NCI-H2227 treated with DMSO at 0.1 percent for 48 hours (cell line): ENCODE data around the gene SEC31A.
"Not testable (repeated sequence)": the region's sequence is repeated elsewhere in the genome, so short reads cannot be mapped to it uniquely, and the experiment has no call there.

Experiments
- DNase-seq: peaks from one replicate; lab custom pipeline; 2025; lab: John Stamatoyannopoulos, UW

SEC31A gene

DNA sequence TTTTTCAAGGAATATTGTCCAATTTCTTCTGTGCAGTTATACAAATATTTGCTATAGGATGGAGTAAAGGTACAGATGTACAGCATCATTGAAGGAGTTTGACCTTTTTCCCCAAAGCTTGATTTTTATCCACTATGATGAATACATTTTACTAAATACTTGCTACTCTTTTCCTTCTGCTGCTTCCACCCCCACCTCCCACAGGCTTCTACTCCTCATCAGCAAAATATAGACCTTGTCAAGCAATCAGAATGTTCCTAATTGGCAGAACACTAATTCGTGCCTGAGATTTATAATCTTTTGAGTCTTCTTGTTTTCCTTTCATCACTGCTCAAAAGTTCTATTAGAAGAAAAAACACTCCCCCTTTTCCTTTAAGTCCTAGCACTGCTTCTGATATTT lies 5.8 kb upstream of the SEC31A start:
- DNase-seq, result no peak

DNA sequence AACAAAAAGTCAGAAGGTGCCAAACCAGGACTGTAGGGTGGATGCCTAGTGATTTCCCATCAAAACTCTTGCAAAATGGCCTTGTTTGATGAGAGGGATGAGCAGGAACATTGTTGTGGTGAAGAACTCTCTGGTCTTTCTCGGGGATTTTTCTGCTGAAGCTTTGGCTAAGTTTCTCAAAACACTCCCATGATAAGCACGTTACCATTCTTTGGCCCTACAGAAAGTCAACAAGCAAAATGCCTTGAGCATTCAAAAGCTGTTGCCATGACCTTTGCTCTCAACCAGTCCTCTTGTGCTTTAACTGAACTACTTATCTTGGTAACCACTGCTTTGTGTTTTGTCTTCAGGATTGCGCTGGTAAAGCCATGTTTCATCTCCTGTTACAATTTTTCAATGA lies 3.0 kb upstream of the SEC31A start:
- no peak for DNase-seq

DNA sequence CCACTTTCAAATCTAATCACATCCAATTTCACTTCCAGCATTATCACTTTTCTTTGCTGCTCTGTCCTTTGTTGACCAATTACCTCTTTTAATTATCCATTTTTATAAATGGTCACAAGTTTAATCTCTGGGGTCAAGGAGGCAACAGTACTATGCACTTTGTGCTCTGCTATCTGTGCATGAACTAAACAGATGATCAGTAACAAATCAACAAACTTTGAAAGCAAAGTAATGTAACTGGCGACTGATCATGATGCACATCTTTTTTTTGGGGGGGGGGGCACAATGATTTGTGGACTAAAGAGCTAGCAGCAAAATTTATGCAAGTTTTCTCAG lies 1.5 kb upstream of the SEC31A start:
- DNase-seq, result no peak

DNA sequence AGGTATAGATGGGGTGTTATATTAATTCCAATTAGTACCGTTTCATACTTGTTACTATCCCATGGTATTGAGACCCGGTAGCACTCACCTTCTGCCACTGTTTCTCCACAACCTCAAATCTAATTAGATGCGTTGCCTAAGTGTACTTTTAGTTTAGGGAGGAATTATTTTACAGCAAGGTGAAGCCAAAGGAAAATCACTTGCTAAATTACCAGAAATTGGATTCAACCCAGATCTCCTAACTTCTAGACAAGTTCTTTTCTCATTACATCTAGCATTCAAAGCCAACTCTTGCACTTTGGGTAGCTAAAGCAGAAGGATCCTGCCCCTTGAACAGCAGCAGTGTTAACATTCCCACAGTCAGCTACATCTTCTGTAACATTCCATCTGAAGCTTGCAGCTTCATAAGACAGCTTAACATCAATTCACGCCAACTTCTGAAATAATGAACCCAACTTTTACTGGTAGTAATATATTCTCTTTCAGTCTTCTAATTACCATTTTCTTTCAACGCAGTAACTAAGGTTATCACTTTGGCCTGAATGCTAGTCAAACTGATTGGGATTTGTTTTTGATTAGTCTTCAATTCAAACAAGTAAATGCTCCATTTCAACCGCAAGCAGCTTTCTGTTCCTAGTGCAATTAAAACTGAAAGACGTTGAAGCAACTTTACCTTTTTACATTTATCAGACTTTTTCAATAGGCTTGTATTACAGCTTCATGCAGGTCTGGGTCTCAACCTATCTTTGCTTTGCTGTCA lies 934 bp upstream of the SEC31A start:
- DNase-seq, result no peak

DNA sequence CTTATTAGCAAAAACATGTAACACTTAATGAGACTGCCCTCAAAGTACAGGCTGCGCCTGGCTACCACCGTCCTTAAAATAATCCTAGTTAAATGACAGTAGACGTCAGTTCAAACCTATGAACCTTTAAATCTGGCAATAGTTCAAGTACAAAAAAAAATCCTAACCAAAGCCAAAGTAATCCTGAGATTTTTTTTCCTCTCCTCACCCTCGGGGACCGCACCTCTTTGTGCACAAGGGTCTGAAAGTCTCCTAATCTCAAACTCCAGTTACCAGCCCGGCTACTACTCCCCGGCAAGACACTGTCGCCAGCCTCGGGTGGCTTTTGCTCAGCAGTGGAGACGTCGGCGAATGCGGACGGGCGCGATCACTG lies 439 bp downstream of the SEC31A start:
- DNase-seq, result no peak

DNA sequence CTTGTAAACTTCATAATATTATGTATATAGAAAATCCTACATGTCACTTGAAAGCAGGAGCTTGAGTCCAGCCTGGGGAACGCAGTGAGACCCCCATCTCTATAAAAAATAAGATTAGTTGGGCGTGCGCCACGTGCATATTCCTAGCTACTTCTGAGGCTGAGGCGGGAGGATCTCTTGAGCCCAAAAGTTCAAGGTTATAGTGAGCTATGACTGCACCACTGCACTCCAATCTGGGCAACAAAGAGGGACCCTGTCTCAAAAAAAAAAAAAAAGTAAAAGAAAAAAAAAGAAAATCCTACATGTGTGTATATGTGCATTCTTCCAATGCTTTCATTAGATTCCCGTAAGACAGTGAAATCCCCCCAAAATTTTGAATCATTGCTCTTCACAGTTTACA lies 1.7 kb downstream of the SEC31A start:
- DNase-seq, result no peak

DNA sequence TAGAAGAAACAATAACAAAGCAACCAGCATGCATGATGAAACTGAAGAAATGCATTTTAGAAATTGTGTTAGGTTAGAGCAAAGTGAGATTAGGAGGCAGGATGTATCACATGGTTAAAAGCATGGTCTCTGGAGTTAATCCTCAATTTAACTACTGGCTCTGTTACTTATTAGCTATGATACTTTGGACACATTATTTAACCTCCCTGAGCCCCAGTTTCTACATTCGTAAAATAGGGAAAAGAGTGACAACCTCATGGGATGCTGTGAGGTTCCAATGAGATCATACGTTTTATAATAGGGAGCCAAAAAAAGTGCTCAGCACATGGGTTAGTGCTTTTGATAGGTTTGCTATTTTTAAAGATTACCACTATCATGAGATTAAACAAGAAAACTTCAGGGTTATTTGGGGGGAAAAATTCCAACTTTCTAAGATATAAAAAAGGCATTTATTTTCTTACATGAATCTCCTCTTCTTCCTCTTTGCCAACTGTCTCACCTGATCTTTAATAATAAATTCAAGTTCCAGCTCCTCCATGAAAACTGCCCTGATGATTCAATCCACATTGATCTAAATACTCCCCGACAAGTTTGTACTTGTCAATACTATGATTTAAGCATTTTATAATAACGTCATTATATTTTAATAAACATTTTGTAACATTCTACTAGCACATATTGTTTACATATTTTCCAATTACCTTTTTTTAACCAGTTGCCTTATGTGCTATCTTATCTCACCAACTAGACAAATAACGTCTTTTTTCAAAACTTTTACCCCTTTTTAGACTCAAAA lies 4.6 kb downstream of the SEC31A start:
- DNase-seq, result no peak

DNA sequence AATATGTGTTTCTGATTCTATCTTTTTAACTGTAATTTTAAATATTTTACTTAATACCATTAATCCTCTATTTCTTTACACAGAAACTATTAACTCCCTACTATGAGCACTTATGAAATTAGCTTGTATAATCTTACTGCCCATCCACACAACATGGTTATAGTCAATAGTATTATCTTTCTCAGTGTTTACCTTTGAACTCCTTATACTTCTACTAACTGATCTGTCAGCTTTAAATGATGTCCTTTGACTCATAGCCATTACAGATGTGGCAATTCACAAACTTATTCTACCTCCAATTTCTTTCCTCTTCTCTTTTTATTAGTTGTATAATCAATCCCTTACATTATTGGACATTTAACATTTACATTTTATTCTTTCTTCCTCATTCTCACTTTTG lies 5.5 kb downstream of the SEC31A start:
- DNase-seq, result no peak

DNA sequence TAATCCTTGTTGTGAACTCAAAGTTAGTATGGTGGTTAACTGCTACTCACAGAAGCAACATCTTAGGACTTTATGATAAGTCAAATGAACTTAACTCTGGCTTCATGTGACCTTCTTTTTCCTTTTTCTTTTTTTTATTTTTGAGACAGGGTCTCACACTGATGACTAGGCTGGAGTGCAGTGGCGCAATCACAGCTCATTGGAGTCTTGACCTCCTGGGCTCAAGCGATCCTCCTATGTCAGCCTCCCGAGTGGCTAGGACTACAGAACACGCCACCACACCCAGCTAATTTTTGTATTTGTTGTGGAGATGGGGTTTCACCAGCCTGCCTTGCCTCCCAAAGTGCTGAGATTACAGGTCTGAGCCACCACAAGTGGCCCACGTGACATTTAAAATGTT lies 22.4 kb downstream of the SEC31A start:
- DNase-seq, result no peak

DNA sequence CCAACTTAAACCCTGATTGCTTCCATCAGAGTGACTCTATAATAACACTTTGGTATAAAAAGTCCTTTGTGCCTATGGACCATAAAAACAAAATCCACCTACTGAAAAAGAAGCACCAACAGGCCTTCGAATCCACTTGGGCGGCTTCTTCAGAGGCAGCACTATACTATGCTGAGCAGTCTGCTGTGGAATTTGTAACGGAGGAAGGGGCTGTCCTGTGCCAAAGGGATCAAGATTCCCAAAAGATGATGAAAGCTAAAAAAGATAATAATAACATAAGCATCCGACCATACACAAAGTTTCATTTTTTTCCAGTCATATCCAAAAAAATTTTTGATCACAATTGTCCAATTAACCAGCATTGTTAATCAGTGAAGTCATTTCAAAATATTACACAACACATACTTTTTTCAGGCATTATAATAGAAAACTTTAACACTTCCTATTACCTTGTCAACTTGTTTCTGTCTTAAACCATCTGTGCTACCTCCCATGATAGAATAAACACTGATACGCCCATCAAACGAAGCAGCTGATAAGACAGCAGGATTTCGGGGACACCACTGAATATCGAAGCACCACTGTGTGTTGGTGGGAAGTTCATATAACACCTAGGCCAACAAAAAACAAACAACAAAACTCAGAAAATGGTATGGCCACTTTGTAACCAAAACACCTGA lies 24.1 kb downstream of the SEC31A start:
- DNase-seq, result no peak

DNA sequence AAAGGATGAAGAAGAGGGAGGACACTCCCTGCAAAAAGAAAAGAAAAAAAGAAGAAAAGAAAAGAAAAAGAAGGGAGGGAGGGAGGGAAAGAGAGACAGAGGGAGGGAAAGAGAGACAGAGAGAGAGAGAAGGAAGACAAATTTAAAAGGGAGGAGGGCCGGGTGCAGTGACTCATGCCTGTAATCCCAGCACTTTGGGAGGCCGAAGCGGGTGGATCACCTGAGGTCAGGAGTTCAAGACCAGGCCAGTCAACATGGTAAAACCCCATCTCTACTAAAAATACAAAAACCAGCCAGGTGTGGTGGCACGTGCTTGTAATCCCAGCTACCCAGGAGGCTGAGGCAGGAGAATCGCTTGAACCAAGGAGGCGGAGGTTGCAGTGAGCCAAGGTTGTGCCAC lies 24.9 kb downstream of the SEC31A start:
- DNase-seq, result not testable (repeated sequence)

DNA sequence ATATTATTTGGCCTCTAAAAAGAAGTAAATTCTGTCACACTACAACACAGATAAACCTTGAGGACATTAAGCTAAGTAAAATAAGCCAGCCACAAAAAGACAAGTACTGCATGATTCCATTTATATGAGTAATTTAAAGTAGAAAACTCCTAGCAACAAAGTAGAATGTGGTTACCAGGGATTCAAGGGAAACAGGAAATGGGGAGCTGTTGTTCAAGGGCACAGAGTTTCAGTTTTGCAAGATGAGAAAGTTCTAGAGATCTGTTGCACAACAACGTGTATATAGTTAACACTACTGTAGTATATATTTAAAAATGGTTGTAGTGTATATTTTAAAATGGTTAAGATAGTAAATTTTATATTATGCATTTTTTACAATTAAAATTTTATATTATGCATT lies 25.4 kb downstream of the SEC31A start:
- DNase-seq, result no peak

DNA sequence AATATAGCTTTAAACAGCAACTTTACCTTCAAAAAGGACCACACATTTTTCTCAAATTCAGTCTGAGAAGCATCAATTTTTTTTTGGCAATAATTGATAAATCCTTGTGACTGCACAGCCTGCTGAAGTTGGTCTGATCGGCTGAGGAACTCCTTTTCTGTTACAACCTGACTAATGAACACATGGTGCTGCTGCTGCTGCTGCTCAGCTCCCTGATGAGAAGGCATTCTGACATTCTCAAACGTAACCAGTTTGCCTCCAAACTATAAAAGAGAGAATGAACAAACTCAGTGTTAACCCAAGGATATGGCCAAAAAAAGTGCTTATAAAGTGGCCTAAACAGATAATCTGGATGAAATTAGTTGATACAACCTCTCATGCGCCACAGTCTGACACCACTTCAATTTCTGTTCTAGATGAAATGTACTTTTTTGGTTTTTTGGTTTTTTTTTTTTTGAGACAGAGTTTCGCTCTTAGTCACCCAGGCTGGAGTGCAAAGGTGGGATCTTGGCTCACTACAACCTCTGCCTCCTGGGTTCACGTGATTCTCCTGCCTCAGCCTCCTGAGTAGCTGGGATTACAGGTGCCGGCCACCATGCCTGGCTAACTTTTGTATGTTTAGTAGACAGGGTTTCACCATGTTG lies 26.5 kb downstream of the SEC31A start:
- no peak for DNase-seq

DNA sequence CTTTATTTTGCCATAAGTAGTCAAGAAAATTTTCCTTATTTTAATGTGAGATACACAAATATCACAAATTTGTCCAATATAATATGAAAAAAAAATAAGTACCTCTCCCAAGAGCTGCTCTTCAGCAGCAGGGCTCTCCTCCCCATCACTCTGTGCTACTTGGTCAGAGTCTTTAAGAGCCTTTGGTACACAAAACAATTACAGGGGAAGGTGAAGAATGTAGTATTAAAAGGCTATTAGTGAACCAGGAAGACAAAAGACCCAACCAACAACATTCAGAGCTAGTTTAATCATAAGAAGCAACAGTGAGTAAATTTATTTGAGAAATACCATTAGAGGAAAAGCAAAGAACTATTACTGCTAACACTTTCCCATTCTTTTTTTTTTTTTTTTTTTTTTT lies 29.4 kb downstream of the SEC31A start:
- DNase-seq, result no peak

DNA sequence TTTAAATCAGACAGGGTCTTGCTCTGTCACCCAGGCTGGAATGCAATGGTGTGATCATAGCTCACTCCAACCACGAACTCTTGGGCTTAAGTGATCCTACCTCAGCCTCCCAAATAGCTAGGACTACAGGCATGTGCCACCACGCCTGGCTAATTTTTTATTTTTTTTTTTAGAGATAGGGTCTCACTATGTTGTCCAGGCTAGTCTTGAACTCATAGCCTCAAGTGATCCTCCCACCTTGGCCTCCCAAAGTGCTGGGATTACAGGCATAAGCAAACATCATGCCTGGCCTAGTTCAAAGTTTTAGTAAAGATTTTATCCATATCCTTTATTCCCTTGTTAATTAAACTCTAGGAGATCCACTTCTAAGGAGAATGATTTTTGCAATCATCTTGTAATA lies 30.5 kb downstream of the SEC31A start:
- not testable (repeated sequence) for DNase-seq

DNA sequence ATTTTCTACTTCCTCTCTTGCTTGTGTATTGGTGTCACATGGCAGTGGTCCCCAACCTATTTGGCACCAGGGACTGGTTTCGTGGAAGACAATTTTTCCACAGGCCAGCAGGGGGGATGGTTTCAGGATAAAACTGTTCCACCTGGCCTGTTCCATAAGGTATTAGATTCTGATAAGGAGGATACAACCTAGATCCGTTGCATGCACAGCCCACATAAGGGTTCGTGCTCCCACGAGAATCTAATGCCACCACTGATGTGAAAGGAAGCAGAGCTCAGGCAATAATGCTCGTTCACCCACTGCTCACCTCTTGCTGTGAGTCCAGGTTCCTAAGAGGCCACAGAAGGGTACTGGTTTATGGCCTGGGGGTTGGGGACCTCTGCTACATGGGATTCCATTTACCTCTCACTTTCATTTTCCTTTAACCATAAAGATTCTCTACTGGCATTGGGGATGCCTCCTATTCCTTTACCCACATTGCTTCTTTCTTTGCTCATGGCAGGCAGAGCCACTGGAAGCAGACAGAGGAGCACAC lies 38.1 kb downstream of the SEC31A start:
- DNase-seq, result no peak

DNA sequence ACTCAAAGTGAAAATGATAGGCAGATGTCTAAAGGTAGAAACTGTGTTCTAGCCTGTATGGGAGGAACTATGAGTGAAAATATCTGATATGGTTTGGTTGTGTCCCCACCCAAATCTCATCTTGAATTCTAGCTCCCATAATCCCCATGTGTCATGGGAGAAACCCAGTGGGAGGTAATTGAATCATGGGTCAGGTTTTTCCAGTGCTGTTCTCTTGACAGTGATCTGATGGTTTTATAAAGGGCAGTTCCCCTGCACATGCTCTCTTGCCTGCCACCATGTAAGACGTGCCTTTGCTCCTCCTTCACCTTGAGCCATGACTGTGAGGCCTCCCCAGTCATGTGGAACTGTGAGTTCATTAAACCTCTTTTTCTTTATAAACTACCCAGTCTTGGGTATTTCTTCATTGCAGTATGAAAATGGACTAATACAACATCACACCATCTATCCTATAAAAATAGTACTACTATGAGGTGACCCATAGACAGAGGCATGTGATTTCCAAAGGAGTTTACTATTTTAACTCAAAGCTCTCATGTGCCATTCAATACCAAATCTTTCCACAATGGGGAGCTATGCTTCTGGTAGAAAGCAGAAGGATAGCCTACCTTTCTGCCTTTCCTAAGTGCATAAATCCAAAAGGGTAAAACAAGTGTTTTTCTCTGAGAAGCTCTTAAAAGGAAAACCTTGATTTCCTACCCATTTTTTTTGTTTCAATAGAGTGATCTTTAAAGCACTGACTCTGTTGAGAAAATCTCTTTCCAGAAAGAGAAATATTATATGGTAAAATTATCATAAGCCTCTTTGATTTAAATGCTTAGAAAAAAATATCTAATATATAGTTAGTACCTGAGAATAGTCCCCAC lies 38.8 kb downstream of the SEC31A start:
- no peak for DNase-seq

DNA sequence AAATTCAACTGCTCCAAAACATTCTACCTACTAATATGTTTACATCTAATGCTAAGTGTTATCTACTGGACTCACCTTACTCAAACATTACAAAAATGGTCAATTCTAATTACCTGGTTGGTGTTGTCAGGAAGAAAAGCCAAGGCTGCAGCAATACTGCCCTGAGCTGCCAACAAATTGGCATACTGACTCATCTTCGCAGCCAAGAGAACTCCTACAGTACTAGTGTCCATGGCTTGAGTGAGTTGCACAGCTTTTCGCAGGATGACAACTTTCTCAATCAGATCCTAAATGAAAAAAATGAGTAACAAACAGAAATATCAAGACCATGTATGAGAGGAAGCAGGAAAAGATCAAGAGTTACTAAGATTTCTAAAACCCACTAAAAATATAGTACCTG lies 39.6 kb downstream of the SEC31A start:
- DNase-seq, result no peak

DNA sequence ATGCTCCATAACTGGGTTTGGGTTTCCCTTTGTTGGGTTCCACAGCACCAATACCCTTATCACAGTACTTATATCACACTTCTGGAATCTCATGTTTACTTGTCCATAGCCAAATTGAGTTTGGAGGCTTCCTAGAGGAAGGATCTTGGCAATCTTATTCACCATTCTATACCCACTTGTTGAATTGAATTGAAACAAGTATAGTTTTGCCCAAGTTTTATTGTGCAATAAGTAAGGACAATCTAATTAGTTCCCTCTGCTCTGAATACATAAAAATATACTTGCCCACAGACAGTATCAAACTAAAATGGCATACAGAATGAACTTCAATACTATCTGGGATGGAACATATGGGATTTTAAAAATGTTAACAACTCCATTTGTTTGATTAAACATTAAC lies 40.3 kb downstream of the SEC31A start:
- DNase-seq, result no peak

DNA sequence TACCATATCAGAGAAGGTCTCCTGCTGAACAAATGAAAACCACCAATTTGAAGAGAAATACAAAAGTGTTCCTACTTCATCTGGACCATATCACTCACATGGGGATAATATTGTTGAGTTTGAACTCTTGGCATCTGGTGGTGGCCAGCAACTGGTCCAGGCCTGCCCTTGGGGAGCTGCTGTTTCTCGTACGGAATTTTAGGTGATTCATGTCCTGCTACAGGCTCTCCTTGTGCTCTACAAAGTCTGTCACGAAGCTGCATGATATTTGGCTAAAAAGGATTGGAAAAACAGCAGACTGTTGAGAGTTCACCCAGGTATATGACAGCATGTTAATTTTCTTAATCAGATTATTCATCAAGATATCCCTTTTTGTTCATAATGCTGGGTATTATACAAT lies 42.2 kb downstream of the SEC31A start:
- no peak for DNase-seq

DNA sequence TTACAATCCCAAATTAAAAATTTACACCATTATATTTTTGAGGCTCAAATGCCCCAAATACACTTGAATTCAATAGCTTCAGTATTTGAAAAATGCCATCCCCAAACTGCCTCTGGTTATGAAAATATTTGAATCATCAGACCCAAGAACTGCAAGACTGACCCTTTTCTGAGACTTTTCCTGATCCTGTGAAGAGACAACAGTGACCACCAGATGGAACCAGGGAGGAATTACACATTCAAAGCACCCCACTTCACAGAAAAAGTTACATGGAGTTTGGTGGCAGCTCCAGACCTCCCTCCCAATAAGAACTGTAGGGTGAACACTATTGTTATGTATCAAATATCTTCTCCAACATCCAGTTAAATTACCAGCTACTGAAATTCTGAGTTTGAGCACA lies 48.4 kb downstream of the SEC31A start:
- DNase-seq, result no peak

DNA sequence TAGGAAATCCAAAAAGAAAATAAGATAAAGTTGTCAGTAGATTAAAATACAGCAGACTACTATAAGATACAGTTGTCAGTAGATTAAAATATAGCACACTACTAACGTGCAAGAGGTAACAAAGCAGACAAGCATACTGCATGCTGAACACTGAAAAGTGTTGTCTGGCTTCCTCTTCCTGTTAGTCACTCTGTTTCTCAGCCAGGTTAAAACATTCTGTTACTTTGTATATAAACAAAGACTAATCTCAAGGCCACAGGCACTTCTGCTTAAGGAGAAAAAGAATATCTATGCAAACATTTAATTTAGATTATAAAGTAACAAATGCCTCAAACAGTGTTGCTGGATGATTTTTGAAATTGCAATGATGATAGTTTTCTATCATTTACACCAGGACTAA lies 51.3 kb downstream of the SEC31A start:
- no peak for DNase-seq
